WTC11 (cell line): ENCODE measurements around the gene PPP1R16B. TPM values are rescaled to one million over a fixed set of nuclear protein-coding genes. Genes with fewer than 3 reads are reported as not detected.

Source experiments
- ATAC-seq: fragments of 200-7000 bp; cut with Tn5 transposase; 2 replicates; pipeline ENCODE4 v1.10.0; 2021; ENCODE audit warnings: mild to moderate bottlenecking, moderate library complexity
- CTCF ChIA-PET: fragments of 300-600 bp; sonication (Branson Sonifier 250); formaldehyde crosslinking; loops from one replicate; lab custom pipeline; 2021; ENCODE audit warnings: antibody characterized with exemption; lab: Charles Lee
- POLR2A ChIA-PET: fragments of 350-600 bp; sonication (Branson Sonifier 250); formaldehyde crosslinking; loops from one replicate; lab custom pipeline; 2021; ENCODE audit warnings: antibody characterized with exemption; lab: Charles Lee
- DNase-seq: peaks from one replicate; pipeline ENCODE4 v3.0.0; 2021; ENCODE audit warnings: low spot score
- H3K27ac Mint-ChIP-seq: 2 replicates; pipeline ENCODE4 v1.8.0; 2021; ENCODE audit warnings: mixed read lengths
- H3K27me3 Mint-ChIP-seq: 2 replicates; pipeline ENCODE4 v1.8.0; 2021; ENCODE audit warnings: low read depth, mild to moderate bottlenecking, moderate library complexity, mixed read lengths
- H3K36me3 Mint-ChIP-seq: 2 replicates; pipeline ENCODE4 v1.8.0; 2021; ENCODE audit warnings: mixed read lengths
- H3K4me1 Mint-ChIP-seq: 2 replicates; pipeline ENCODE4 v1.8.0; 2022; ENCODE audit warnings: mixed read lengths
- H3K4me3 Mint-ChIP-seq: 2 replicates; pipeline ENCODE4 v1.8.0; 2021; ENCODE audit warnings: mild to moderate bottlenecking, moderate library complexity, mixed read lengths
- H3K9me3 Mint-ChIP-seq: 2 replicates; pipeline ENCODE4 v1.8.0; 2021; ENCODE audit warnings: mixed read lengths
- CREM ChIP-seq: sonication (generic); formaldehyde crosslinking; IDR thresholded peaks from 2 replicates; pipeline ENCODE4 v1.8.1; 2022; ENCODE audit warnings: mild to moderate bottlenecking, missing genetic modification reagents, moderate library complexity
- GABPB1 ChIP-seq: sonication (generic); formaldehyde crosslinking; IDR thresholded peaks from 2 replicates; pipeline ENCODE4 v1.8.1; 2023; ENCODE audit warnings: mild to moderate bottlenecking, missing genetic modification reagents
- IRF1 ChIP-seq: sonication (generic); formaldehyde crosslinking; IDR thresholded peaks from 2 replicates; pipeline ENCODE4 v1.8.0; 2023; ENCODE audit warnings: missing genetic modification reagents
- IRF2 ChIP-seq: sonication (generic); formaldehyde crosslinking; IDR thresholded peaks from 2 replicates; pipeline ENCODE4 v1.8.0; 2022; ENCODE audit warnings: low read depth, missing genetic modification reagents, borderline replicate concordance
- NFE2L1 ChIP-seq: sonication (generic); formaldehyde crosslinking; IDR thresholded peaks from 2 replicates; pipeline ENCODE4 v1.8.1; 2023; ENCODE audit warnings: missing genetic modification reagents
- OVOL2 ChIP-seq: fragments of 250-450 bp; sonication (Bioruptor Pico); IDR thresholded peaks from 2 replicates; pipeline ENCODE4 v1.9.0; 2021; ENCODE audit warnings: mild to moderate bottlenecking, borderline replicate concordance
- RELA ChIP-seq: sonication (generic); formaldehyde crosslinking; IDR thresholded peaks from 2 replicates; pipeline ENCODE4 v1.8.1; 2022; ENCODE audit warnings: missing genetic modification reagents, mild to moderate bottlenecking, borderline replicate concordance
- SMAD3 ChIP-seq: sonication (generic); formaldehyde crosslinking; IDR thresholded peaks from 2 replicates; pipeline ENCODE4 v1.8.0; 2022; ENCODE audit warnings: missing genetic modification reagents, mild to moderate bottlenecking, borderline replicate concordance
- SMAD4 ChIP-seq: sonication (generic); formaldehyde crosslinking; IDR thresholded peaks from 2 replicates; pipeline ENCODE4 v1.8.0; 2022; ENCODE audit warnings: mild to moderate bottlenecking, missing genetic modification reagents
- USF1 ChIP-seq: sonication (generic); formaldehyde crosslinking; IDR thresholded peaks from 2 replicates; pipeline ENCODE4 v1.8.0; 2022; ENCODE audit warnings: mild to moderate bottlenecking, missing genetic modification reagents
- ZNF423 ChIP-seq: fragments of 250-450 bp; sonication (Bioruptor Pico); IDR thresholded peaks from 2 replicates; pipeline ENCODE4 v2.1.2; 2022; ENCODE audit warnings: mild to moderate bottlenecking, moderate library complexity
- ZNF425 ChIP-seq: fragments of 250-450 bp; sonication (Bioruptor Pico); conservative IDR thresholded peaks from 2 replicates; pipeline ENCODE4 v1.9.0; 2021; ENCODE audit warnings: mild to moderate bottlenecking
- ZSCAN18 ChIP-seq: fragments of 250-450 bp; sonication (Bioruptor Pico); IDR thresholded peaks from 2 replicates; pipeline ENCODE4 v2.1.2; 2022; ENCODE audit warnings: mild to moderate bottlenecking, moderate library complexity
- total RNA-seq: library from RNA; stranded (reverse); gene quantifications from 3 replicates; pipeline ENCODE4 v1.2.3, GENCODE V29; 2021
- TF ChIP-seq, protein P1 (sequence below): fragments of 200-600 bp; IDR thresholded peaks from 2 replicates; pipeline ENCODE4 v1.8.0; 2022; ENCODE audit warnings: antibody characterized with exemption
- TF ChIP-seq, protein P2 (sequence below): sonication (generic); formaldehyde crosslinking; IDR thresholded peaks from 2 replicates; pipeline ENCODE4 v1.8.0; 2022; ENCODE audit warnings: mild to moderate bottlenecking, missing genetic modification reagents
- TF ChIP-seq, protein P3 (sequence below): sonication (generic); formaldehyde crosslinking; IDR thresholded peaks from 2 replicates; pipeline ENCODE4 v1.8.1; 2022; ENCODE audit warnings: low read depth, missing genetic modification reagents, borderline replicate concordance
- TF ChIP-seq, protein P4 (sequence below): sonication (generic); formaldehyde crosslinking; IDR thresholded peaks from 2 replicates; pipeline ENCODE4 v1.8.1; 2023; ENCODE audit warnings: mild to moderate bottlenecking, moderate library complexity, missing genetic modification reagents
- TF ChIP-seq, protein P5 (sequence below): sonication (generic); formaldehyde crosslinking; IDR thresholded peaks from 2 replicates; pipeline ENCODE4 v1.8.0; 2022; ENCODE audit warnings: missing genetic modification reagents

Gene PPP1R16B
- total RNA-seq, 1 experiment from 2014 or later = 12.0 TPM

DNA sequence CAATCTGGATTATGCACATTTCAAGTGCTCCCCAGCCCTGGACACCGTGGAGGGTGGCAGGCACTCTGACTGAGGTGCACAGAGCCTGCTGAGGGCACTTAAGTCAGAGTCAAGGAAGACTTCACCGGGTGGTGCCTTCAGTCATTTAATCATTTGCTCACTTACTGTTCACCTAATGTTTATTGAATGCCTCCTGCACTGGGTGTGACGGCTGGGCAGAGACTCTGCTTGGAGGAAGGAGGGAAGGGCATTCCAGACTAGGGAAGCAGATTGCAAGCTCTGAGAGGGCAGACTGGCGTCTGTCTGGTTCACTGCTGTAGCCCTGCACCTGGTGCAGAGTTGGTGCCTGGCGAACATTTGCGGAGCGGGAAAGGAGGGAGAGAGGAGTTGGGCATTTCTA is 66.5 kb downstream of the PPP1R16B start (continued):
- no peak for TF ChIP-seq USF1 (CRISPR knock-in tag)
- TF ChIP-seq NFE2L1 (CRISPR knock-in tag) = no peak
- TF ChIP-seq, all 79 proteins: peak for 0

- ATAC-seq (peak; percentile 26), DNase-seq (no peak)
- H3K4me1 Mint-ChIP-seq = peaks cover 35% of the 10 kb centered on the region
- TF ChIP-seq, protein P1, sequence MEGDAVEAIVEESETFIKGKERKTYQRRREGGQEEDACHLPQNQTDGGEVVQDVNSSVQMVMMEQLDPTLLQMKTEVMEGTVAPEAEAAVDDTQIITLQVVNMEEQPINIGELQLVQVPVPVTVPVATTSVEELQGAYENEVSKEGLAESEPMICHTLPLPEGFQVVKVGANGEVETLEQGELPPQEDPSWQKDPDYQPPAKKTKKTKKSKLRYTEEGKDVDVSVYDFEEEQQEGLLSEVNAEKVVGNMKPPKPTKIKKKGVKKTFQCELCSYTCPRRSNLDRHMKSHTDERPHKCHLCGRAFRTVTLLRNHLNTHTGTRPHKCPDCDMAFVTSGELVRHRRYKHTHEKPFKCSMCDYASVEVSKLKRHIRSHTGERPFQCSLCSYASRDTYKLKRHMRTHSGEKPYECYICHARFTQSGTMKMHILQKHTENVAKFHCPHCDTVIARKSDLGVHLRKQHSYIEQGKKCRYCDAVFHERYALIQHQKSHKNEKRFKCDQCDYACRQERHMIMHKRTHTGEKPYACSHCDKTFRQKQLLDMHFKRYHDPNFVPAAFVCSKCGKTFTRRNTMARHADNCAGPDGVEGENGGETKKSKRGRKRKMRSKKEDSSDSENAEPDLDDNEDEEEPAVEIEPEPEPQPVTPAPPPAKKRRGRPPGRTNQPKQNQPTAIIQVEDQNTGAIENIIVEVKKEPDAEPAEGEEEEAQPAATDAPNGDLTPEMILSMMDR = no peak
- no peak for TF ChIP-seq SMAD4 (CRISPR knock-in tag)
- no peak for TF ChIP-seq ZNF423 (CRISPR knock-in tag)
- TF ChIP-seq, protein P2, sequence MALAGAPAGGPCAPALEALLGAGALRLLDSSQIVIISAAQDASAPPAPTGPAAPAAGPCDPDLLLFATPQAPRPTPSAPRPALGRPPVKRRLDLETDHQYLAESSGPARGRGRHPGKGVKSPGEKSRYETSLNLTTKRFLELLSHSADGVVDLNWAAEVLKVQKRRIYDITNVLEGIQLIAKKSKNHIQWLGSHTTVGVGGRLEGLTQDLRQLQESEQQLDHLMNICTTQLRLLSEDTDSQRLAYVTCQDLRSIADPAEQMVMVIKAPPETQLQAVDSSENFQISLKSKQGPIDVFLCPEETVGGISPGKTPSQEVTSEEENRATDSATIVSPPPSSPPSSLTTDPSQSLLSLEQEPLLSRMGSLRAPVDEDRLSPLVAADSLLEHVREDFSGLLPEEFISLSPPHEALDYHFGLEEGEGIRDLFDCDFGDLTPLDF (CRISPR knock-in tag) = no peak
- TF ChIP-seq, protein P3, sequence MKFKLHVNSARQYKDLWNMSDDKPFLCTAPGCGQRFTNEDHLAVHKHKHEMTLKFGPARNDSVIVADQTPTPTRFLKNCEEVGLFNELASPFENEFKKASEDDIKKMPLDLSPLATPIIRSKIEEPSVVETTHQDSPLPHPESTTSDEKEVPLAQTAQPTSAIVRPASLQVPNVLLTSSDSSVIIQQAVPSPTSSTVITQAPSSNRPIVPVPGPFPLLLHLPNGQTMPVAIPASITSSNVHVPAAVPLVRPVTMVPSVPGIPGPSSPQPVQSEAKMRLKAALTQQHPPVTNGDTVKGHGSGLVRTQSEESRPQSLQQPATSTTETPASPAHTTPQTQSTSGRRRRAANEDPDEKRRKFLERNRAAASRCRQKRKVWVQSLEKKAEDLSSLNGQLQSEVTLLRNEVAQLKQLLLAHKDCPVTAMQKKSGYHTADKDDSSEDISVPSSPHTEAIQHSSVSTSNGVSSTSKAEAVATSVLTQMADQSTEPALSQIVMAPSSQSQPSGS (CRISPR knock-in tag) = no peak
- TF ChIP-seq, protein P4, sequence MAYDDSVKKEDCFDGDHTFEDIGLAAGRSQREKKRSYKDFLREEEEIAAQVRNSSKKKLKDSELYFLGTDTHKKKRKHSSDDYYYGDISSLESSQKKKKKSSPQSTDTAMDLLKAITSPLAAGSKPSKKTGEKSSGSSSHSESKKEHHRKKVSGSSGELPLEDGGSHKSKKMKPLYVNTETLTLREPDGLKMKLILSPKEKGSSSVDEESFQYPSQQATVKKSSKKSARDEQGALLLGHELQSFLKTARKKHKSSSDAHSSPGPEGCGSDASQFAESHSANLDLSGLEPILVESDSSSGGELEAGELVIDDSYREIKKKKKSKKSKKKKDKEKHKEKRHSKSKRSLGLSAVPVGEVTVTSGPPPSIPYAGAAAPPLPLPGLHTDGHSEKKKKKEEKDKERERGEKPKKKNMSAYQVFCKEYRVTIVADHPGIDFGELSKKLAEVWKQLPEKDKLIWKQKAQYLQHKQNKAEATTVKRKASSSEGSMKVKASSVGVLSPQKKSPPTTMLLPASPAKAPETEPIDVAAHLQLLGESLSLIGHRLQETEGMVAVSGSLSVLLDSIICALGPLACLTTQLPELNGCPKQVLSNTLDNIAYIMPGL (CRISPR knock-in tag) = no peak
- no peak for TF ChIP-seq IRF2 (CRISPR knock-in tag)
- no peak for TF ChIP-seq SMAD3 (CRISPR knock-in tag)
- TF ChIP-seq RELA (CRISPR knock-in tag) = no peak
- TF ChIP-seq OVOL2 (CRISPR knock-in tag) = no peak
- TF ChIP-seq NFE2L1 (CRISPR knock-in tag) = no peak
- no peak for TF ChIP-seq ZNF425 (CRISPR knock-in tag)
- TF ChIP-seq ZSCAN18 (CRISPR knock-in tag) = no peak
- TF ChIP-seq, protein P5, sequence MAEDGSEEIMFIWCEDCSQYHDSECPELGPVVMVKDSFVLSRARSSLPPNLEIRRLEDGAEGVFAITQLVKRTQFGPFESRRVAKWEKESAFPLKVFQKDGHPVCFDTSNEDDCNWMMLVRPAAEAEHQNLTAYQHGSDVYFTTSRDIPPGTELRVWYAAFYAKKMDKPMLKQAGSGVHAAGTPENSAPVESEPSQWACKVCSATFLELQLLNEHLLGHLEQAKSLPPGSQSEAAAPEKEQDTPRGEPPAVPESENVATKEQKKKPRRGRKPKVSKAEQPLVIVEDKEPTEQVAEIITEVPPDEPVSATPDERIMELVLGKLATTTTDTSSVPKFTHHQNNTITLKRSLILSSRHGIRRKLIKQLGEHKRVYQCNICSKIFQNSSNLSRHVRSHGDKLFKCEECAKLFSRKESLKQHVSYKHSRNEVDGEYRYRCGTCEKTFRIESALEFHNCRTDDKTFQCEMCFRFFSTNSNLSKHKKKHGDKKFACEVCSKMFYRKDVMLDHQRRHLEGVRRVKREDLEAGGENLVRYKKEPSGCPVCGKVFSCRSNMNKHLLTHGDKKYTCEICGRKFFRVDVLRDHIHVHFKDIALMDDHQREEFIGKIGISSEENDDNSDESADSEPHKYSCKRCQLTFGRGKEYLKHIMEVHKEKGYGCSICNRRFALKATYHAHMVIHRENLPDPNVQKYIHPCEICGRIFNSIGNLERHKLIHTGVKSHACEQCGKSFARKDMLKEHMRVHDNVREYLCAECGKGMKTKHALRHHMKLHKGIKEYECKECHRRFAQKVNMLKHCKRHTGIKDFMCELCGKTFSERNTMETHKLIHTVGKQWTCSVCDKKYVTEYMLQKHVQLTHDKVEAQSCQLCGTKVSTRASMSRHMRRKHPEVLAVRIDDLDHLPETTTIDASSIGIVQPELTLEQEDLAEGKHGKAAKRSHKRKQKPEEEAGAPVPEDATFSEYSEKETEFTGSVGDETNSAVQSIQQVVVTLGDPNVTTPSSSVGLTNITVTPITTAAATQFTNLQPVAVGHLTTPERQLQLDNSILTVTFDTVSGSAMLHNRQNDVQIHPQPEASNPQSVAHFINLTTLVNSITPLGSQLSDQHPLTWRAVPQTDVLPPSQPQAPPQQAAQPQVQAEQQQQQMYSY (CRISPR knock-in tag) = no peak
- no peak for TF ChIP-seq CREM (CRISPR knock-in tag)
- TF ChIP-seq GABPB1 = no peak
- TF ChIP-seq IRF1 (CRISPR knock-in tag) = no peak
- no peaks in the 10 kb centered on the region; the same call in 1 of the 2 replicates for H3K27me3 Mint-ChIP-seq
- H3K4me3 Mint-ChIP-seq = no peak overlapping the region
- POLR2A ChIA-PET = no interaction called here
- H3K9me3 Mint-ChIP-seq = no peaks in the 10 kb centered on the region; the same call in 1 of the 2 replicates
- 0 out of 2 replicates have a peak, but pooled peaks cover 3% of the 10 kb centered on the region for H3K36me3 Mint-ChIP-seq
- H3K27ac Mint-ChIP-seq = peak overlapping the region; percentile 2; the same call in 1 of the 2 replicates
- CTCF ChIA-PET = no interaction called here
Observed at GRCh38 chr20:38872491-38873049, 67.1 kb downstream of the PPP1R16B start.
